ENCODE results near the gene MAD2L1BP. TPM values are rescaled to one million over a fixed set of nuclear protein-coding genes. Genes with fewer than 3 reads are reported as not detected.

The MAD2L1BP gene
- total and polyA plus RNA-seq, 2 of the 13 experiments (the other 11 are each of a cell fraction or from before 2014, with no cell fraction given) = 54.2 to 55.5 TPM

GRCh38 chr6:43669922-43670622 is 34.4 kb downstream of the MAD2L1BP start (continued):
- TF ChIP-seq, protein P1, sequence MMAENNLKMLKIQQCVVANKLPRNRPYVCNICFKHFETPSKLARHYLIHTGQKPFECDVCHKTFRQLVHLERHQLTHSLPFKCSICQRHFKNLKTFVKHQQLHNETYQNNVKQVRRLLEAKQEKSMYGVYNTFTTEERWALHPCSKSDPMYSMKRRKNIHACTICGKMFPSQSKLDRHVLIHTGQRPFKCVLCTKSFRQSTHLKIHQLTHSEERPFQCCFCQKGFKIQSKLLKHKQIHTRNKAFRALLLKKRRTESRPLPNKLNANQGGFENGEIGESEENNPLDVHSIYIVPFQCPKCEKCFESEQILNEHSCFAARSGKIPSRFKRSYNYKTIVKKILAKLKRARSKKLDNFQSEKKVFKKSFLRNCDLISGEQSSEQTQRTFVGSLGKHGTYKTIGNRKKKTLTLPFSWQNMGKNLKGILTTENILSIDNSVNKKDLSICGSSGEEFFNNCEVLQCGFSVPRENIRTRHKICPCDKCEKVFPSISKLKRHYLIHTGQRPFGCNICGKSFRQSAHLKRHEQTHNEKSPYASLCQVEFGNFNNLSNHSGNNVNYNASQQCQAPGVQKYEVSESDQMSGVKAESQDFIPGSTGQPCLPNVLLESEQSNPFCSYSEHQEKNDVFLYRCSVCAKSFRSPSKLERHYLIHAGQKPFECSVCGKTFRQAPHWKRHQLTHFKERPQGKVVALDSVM (CRISPR knock-in tag; IDR thresholded peaks at IDR 0.05) = peak; percentile 67
- no peak for TF ChIP-seq ONECUT2 (CRISPR knock-in tag; IDR thresholded peaks at IDR 0.05)
- no peak for TF ChIP-seq ZNF883 (CRISPR knock-in tag; IDR thresholded peaks at IDR 0.05; ENCODE audit: not compliant biosample characterization)
- TF ChIP-seq PAWR (CRISPR knock-in tag; IDR thresholded peaks at IDR 0.05; ENCODE audit: borderline replicate concordance) = no peak
- TF ChIP-seq NFIB (CRISPR knock-in tag; IDR thresholded peaks at IDR 0.05; ENCODE audit: borderline replicate concordance) = no peak
- TF ChIP-seq, protein P2, sequence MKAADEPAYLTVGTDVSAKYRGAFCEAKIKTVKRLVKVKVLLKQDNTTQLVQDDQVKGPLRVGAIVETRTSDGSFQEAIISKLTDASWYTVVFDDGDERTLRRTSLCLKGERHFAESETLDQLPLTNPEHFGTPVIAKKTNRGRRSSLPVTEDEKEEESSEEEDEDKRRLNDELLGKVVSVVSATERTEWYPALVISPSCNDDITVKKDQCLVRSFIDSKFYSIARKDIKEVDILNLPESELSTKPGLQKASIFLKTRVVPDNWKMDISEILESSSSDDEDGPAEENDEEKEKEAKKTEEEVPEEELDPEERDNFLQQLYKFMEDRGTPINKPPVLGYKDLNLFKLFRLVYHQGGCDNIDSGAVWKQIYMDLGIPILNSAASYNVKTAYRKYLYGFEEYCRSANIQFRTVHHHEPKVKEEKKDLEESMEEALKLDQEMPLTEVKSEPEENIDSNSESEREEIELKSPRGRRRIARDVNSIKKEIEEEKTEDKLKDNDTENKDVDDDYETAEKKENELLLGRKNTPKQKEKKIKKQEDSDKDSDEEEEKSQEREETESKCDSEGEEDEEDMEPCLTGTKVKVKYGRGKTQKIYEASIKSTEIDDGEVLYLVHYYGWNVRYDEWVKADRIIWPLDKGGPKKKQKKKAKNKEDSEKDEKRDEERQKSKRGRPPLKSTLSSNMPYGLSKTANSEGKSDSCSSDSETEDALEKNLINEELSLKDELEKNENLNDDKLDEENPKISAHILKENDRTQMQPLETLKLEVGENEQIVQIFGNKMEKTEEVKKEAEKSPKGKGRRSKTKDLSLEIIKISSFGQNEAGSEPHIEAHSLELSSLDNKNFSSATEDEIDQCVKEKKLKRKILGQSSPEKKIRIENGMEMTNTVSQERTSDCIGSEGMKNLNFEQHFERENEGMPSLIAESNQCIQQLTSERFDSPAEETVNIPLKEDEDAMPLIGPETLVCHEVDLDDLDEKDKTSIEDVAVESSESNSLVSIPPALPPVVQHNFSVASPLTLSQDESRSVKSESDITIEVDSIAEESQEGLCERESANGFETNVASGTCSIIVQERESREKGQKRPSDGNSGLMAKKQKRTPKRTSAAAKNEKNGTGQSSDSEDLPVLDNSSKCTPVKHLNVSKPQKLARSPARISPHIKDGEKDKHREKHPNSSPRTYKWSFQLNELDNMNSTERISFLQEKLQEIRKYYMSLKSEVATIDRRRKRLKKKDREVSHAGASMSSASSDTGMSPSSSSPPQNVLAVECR (CRISPR knock-in tag; IDR thresholded peaks at IDR 0.05; ENCODE audit: borderline replicate concordance) = no peak
- TF ChIP-seq ZNF121 (CRISPR knock-in tag; IDR thresholded peaks at IDR 0.05) = peak; percentile 54; the same call in 1 of the 2 replicates
- no peak for TF ChIP-seq ZNF747 (CRISPR knock-in tag; IDR thresholded peaks at IDR 0.05; ENCODE audit: borderline replicate concordance)
- TF ChIP-seq GPN1 (CRISPR knock-in tag; IDR thresholded peaks at IDR 0.05; ENCODE audit: borderline replicate concordance) = no peak
- no peak for TF ChIP-seq NFIC (IDR thresholded peaks at IDR 0.05; ENCODE audit: low read length)
- TF ChIP-seq KDM6A (CRISPR knock-in tag; IDR thresholded peaks at IDR 0.05; ENCODE audit: low read depth) = no peak
- no peak for TF ChIP-seq PCBP2 (optimal IDR thresholded peaks at IDR 0.05; ENCODE audit: low read depth, low read length, poor library complexity, severe bottlenecking)
- no peak for TF ChIP-seq ZNF263 (CRISPR knock-in tag; IDR thresholded peaks at IDR 0.05)
- no peak for TF ChIP-seq NFRKB (IDR thresholded peaks at IDR 0.05)
- no peak for TF ChIP-seq ZNF207 (IDR thresholded peaks at IDR 0.05; ENCODE audit: borderline replicate concordance)
- no peak for TF ChIP-seq MAZ (IDR thresholded peaks at IDR 0.05; ENCODE audit: borderline replicate concordance, low read depth, low read length)
- 0 out of 2 replicates have a peak, but pooled peaks have one; percentile 30 for TF ChIP-seq MAZ (CRISPR knock-in tag; IDR thresholded peaks at IDR 0.05; ENCODE audit: low read depth)
- TF ChIP-seq GATA4 (IDR thresholded peaks at IDR 0.05; ENCODE audit: borderline replicate concordance, low read depth) = no peak
- no peak for TF ChIP-seq E2F2 (CRISPR knock-in tag; IDR thresholded peaks at IDR 0.05; ENCODE audit: borderline replicate concordance)
- 0 out of 2 replicates have a peak, but pooled peaks have one; percentile 22 for TF ChIP-seq ZNF788 (CRISPR knock-in tag; IDR thresholded peaks at IDR 0.05; ENCODE audit: borderline replicate concordance)
